Omental fat pad (tissue), 4 donors: ENCODE measurements around the gene TGFB2. TPM values are rescaled to one million over a fixed set of nuclear protein-coding genes. Genes with fewer than 3 reads are reported as not detected.

Experiments
- ATAC-seq: fragments of 150-250 bp; one replicate; pipeline ENCODE4 v1.9.1; 2016; ENCODE audit warnings: mild to moderate bottlenecking, moderate library complexity; ENCODE audit not compliant: low FRiP score
- DNase-seq: peaks from one replicate; pipeline ENCODE4 v3.0.0-alpha.2; 2019; ENCODE audit warnings: low spot score
- CTCF ChIP-seq, 3 donors: fragments of 450-650 bp; IDR thresholded peaks; one replicate each; pipeline ENCODE4 v1.5.1; 2016 to 2017; ENCODE audit warnings: antibody characterized with exemption in 3 of 3, mild to moderate bottlenecking in 3 of 3, moderate library complexity in 2 of 3
- total RNA-seq, 4 donors: library from RNA; depleted of rRNA; stranded (reverse); fragments of >200 nt; gene quantifications; one replicate each; pipeline ENCODE4 v1.1.0, GENCODE V29; 2016

Gene TGFB2
- total RNA-seq, 4 donors from 2014 or later = 3.1 to 9.1 (median 4.1) TPM

GRCh38 chr1:218480137-218480536 is 135.0 kb downstream of the TGFB2 start:
- DNase-seq (no peak), ATAC-seq (no peak)
- TF ChIP-seq CTCF (IDR thresholded peaks at IDR 0.05) = no peak

- DNase-seq (no peak), ATAC-seq (peak; percentile 44)
Measured at GRCh38 chr1:218480588-218481099, 135.5 kb downstream of the TGFB2 start.

GRCh38 chr1:218481116-218481775 is 136.1 kb downstream of the TGFB2 start:
- ATAC-seq (no peak), DNase-seq (no peak)
- TF ChIP-seq CTCF (IDR thresholded peaks at IDR 0.05) = no peak

More at GRCh38 chr1:218480588-218481099, 135.5 kb downstream of the TGFB2 start:
- TF ChIP-seq CTCF (IDR thresholded peaks at IDR 0.05) = no peak

GRCh38 chr1:218482683-218483082 is 137.5 kb downstream of the TGFB2 start:
- TF ChIP-seq CTCF (IDR thresholded peaks at IDR 0.05) = no peak
- DNase-seq (no peak), ATAC-seq (no peak)

GRCh38 chr1:218485241-218485928 is 140.2 kb downstream of the TGFB2 start:
- ATAC-seq (no peak), DNase-seq (no peak)

GRCh38 chr1:218488531-218488930 is 143.4 kb downstream of the TGFB2 start:
- ATAC-seq = no peak
- DNase-seq = no peak
- TF ChIP-seq CTCF (IDR thresholded peaks at IDR 0.05) = no peak

More at GRCh38 chr1:218485241-218485928, 140.2 kb downstream of the TGFB2 start:
- TF ChIP-seq CTCF (IDR thresholded peaks at IDR 0.05) = no peak
